HG03135 (cell line): ENCODE data around the gene RASL11A.
"Not testable (repeated sequence)": the region's sequence is repeated elsewhere in the genome, so short reads cannot be mapped to it uniquely, and the experiment has no call there.

Experiments
- ATAC-seq: cut with Tn5 transposase; IDR thresholded peaks from one replicate; pipeline ENCODE4 v1.9.1; 2021; ENCODE audit warnings: mild to moderate bottlenecking, moderate library complexity; ENCODE audit not compliant: unreplicated experiment

The RASL11A gene

GRCh38 chr13:27296496-27296895 is 25.9 kb downstream of the RASL11A start:
- no peak for ATAC-seq

GRCh38 chr13:27298849-27299248 is 28.2 kb downstream of the RASL11A start:
- ATAC-seq: no peak

- ATAC-seq: not testable (repeated sequence)
Measured at GRCh38 chr13:27300406-27300805, 29.8 kb downstream of the RASL11A start.

GRCh38 chr13:27300941-27301586 is 30.4 kb downstream of the RASL11A start:
- no peak for ATAC-seq

- no peak for ATAC-seq
Measured at GRCh38 chr13:27302643-27303262, 32.1 kb downstream of the RASL11A start.

GRCh38 chr13:27304099-27304498 is 33.5 kb downstream of the RASL11A start:
- ATAC-seq: no peak

GRCh38 chr13:27304611-27305010 is 34.0 kb downstream of the RASL11A start:
- no peak for ATAC-seq

GRCh38 chr13:27306364-27306763 is 35.7 kb downstream of the RASL11A start:
- ATAC-seq: no peak

- no peak for ATAC-seq
Measured at GRCh38 chr13:27308941-27309340, 38.3 kb downstream of the RASL11A start.

- ATAC-seq: no peak
Measured at GRCh38 chr13:27309401-27309958, 38.9 kb downstream of the RASL11A start.

GRCh38 chr13:27309967-27310598 is 39.5 kb downstream of the RASL11A start:
- no peak for ATAC-seq

- ATAC-seq: no peak
Measured at GRCh38 chr13:27310946-27311345, 40.3 kb downstream of the RASL11A start.

GRCh38 chr13:27311518-27312210 is 41.0 kb downstream of the RASL11A start:
- ATAC-seq: no peak

- ATAC-seq: no peak
Measured at GRCh38 chr13:27313770-27314169, 43.1 kb downstream of the RASL11A start.

GRCh38 chr13:27319404-27319803 is 48.8 kb downstream of the RASL11A start:
- no peak for ATAC-seq

- ATAC-seq: no peak
Measured at GRCh38 chr13:27321468-27322431, 51.1 kb downstream of the RASL11A start.

- ATAC-seq: not testable (repeated sequence)
Measured at GRCh38 chr13:27322443-27322842, 51.8 kb downstream of the RASL11A start.
